SW 1271 (cell line): ENCODE data around the gene FCHO2.

Experiments
- DNase-seq, 2 experiments: peaks; one replicate each; lab custom pipeline; 2025; lab: John Stamatoyannopoulos, UW

The FCHO2 gene

DNA sequence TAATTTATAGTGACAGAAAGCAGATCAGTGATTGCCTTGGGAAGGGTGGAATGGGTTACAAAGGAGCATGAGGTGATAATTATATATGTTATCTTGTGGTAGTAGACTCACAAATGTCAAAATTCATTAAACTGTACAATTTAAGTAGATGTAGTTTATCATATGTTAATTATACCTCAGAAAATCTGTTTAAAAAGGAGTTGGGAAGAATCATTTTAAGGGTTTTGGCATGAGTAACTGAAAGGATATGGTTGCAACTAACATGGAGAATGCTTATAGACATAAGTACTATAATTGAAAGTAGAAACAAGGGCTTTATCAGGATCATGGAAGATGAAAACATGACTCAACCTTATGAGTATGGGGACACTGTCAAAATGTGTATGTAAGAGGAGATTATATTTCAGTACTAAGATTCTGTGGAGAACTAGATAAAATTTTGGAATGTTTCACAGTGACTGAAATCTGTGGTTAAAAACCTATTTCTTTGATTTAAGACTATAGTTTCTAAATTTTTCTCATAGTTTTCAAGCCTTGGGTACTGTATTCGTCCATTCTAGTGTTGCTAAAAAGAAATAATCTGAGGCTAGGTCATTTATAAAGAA, 73.3 kb downstream of the FCHO2 start:
- DNase-seq: no peak

DNA sequence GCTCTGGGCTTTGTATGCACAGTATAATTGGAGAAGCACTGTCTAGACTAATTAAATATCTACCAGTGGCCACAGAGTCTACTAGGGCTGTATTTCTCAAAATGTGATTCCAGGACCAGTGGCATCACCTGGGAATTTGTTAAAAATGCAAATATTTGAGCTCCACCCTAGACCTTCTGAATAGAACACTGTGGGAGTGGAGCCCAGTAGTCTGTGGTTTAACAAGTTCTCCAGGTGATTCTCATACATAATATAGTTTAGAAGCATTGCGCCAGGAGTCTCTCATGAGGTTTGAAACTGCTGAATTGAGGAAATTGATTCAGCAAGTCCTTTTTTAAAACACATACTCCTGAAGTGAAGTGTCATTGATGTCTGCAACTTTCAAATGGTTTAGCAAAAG, 74.7 kb downstream of the FCHO2 start:
- DNase-seq: no peak

DNA sequence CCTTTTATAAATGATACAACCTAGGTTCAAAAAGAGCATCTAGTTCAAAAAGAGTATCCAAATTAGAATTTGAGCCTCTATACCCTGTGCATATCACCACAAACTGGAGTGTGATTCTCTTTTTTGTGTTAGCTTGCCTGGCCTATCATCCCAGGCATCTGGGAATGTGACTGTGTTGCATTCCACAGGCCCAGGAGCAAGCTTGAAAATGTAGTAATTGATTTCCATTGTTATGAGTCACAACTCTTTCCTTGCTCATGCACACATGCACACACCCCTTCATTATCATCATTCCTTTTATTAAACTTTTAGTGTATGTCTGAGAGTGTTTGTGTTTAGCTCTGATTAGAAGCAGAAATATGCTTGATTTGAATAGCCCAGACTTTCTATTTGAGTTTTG, 75.2 kb downstream of the FCHO2 start:
- DNase-seq: peak; percentile 57 to 78

DNA sequence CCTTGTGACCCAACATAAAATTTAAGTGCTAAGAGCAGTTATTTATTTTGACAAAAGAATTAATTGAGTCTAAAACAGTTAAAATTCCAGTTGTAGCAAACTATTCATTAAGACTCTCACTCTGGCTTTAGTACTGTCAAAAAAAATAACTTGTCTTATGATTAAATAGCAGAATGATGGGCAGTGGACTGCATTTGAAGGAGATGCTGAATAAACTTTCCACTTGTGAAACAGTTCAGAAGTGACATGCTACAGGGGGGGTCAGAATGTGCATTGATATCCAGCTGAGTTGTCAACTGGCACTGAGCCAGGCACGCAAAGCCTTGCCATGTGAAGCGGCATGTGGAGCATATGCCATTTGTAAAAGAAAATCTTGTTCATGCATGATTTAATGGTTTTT, 76.0 kb downstream of the FCHO2 start:
- DNase-seq: no peak

DNA sequence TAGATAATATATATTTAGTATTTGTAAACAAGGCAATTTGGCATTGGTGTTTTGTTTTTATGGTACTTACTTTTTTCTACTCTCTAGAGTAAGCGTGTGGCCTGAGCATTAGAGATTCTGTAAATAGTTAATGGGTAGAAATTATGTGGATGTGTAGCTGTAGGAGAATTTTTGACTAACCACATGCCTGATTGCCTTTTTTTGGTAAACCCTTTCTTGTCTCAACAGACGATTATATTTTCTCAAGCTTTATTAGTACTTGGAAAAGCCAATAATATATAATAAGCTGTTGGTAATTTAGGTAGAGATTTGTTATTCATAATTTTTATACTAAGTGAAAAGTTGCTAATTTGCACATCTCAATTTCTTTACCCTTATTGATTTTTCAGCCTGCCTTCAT, 76.8 kb downstream of the FCHO2 start:
- DNase-seq: no peak

DNA sequence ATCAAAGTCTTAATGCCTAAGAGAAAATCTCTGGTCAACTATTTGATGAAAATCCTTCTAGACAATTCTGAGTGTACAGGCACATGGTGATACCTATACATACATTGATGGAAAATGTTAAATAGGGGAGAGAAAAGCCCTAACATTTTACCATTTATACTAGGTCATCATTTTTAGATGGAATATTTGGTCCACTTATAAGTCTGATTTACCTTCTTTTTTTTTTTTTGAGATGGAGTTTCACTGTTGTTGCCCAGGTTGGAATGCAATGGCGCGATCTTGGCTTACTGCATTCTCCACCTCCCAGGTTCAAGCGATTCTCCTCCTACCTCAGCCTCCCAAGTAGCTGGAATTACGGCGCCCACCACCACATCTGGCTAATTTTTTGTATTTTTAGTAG, 81.7 kb downstream of the FCHO2 start:
- no peak for DNase-seq

DNA sequence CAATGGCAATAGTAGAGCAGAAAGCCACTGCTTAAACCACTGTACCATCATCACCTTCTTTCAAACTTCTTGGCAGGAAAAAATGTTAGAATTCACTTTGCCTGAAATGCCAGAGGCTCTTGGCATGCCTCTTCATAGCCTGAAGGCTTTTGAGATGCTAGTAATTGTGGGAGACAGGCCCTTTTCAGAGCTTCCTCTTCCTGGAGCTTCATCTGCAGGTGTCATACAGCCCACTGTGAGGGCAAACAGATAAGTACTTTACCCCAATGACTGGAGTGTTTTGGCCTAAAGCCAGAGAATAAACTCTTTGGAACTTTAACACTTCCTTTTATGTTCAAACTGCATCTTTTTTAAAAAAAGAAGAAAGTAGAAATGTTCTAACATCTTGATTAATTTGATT, 83.2 kb downstream of the FCHO2 start:
- peak in 1 of 2 experiments; percentile 43 for DNase-seq

DNA sequence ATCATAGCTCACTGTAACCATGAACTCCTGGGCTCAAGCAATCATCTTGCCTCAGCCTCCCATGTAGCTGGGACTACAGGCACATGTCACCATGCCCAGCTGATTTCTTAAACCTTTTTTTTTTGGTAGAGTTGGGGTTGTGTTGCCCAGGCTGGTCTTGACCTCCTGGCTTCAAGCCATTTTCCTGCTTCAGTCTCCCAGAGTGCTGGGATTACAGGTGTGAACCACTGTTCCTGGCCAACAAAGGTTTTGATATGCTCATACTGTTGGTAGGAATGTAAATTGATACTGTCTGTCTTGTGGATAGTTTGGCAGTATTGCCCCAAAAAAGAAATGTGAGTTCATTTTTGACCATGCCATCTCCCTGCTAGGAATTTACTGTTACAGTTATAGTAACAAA, 87.2 kb downstream of the FCHO2 start:
- DNase-seq: no peak

DNA sequence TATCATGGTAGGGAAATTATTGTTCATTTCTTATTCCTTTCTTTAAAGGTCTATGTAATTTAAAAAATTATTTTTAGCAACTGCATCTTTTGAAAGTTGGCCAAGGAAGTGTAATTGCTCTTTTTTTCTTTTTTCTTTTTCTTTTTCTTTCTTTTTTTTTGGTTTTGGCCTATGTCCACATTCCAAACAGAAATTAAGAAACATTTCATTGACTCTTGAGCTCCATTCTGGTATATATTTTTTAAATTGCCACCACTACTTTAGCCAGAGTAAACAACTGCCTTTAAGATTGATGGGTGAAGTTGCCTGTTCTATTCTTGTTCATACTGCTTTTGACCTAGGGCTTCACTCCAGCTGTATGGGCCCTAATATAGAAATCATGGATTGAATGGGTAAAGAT, 88.7 kb downstream of the FCHO2 start:
- no peak for DNase-seq

DNA sequence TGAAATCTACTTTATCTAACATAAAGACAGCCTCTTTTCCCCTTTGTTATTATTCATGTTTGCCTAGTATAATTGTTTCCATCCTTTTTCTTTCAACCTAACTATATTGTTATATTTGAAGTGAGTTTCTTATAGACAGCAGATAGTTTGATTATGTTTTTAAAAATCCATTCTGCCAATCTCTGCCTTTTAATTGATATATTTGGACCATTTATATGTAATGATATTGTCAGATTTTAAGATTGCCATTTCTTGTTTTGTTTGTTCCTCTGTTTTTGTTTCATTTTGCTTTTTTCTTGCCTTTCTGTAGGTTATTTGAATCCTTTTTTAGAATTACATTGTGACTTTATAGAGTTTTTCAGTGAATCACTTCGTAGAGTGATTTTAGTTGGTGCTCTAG, 89.8 kb downstream of the FCHO2 start:
- DNase-seq: no peak

DNA sequence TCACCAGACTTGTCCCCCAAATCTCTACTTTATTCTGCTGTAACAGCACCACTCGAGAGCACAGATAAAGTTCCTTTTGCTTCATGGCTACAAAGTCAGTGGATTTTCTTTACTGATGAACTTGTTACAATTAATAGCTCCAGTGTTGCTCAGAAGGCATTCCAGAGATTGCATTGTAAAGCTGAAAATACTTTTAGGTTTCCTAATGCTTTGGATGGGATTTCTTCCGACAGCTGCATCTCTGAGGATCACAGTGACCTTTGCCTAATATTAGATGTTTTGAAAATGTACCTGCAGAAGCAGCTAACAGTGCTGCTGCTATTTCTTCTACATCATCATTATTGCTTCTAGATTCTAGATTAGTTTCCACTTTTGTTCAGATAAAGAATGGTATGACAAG, 105.8 kb downstream of the FCHO2 start:
- DNase-seq: no peak

DNA sequence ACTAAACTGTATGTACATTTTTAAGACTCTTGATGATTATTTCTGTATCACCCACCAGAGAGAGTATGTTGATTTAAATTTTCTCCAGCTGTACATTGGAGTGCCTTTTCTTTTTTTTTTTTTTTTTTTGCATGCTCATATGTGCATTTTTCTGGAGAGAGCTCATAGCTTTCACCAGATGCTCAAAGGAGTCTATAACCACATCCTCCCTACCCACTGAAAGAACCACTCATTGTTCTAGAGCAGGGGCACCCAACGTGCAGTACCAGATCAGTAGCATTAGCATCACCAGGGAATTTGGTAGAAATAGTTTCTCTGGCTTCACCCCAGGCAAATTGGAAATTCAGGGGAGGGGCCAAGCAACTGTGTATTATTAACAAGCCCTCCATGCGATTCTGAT, 110.6 kb downstream of the FCHO2 start:
- DNase-seq: peak in 1 of 2 experiments; percentile 15

DNA sequence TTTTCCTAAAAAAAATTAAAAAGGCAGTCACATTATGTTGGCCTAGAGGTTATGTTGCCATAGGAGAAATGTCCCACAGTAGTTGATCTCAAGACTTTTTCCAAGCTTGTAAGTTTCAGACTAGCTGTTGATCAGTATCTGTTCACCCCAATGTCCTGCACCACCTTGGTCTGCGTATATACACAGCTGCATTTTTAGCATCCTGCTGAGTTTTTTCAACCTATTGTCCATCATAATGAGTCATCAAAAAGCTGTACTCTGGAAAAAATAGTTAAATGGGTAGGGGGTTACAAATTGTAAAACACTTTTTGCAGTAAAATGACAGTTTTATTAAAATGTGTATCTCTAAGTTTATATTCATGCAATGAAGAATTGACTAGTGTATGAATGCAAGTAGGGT, 111.4 kb downstream of the FCHO2 start:
- DNase-seq: no peak

DNA sequence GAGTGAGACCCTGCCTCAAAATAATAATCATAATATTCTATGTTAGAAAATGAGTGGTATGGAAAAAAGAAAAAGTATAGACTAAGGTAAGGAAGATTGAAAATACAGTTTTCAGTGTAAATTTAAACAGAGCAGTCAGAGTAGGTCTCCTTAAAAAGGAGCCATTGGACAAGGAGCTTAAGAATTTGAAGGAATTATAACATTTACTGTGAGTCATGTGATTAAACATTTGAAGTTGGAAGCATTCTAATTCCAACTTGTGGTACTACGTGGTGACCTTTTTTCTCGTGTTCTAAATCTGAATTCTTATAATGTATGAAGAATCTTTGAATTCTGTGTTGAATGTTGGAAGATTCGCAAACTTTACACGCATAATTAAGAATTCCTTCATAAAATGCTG, 125.3 kb downstream of the FCHO2 start:
- no peak for DNase-seq

DNA sequence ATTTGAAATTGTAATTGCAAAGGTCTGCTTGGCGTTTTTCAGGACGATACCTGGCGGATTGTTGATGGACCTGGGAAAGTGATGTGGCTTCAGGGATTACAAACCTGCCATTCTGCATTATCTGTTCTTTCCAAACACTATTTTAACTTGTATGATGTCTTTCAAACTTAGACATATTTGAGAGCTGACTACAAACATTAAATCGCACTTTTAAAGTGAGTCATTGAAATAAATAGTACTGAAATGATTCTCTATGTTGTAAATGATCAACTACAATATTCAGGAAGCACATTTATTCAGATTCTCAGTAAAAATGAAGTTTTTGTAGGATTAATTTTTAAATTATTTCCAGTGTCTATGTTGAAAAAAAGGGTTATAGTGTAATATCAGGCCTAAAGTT, 132.2 kb downstream of the FCHO2 start:
- DNase-seq: no peak

DNA sequence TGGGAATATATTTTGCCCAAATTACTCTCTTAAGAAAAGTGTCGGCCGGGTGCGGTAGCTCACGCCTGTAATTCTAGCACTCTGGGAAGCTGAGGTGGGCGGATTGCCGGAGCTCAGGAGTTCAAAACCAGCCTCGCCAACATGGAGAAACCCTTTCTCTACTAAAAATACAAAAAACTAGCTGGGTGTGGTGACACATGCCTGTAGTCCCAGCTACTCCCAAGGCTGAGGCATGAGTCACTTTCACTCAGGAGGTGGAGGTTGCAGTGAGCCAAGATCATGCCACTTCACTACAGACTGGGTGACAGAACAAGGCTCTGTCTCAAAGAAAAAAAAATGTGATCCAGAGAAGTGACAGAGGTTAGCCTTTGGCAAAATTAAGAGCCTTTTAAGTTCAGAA, 138.1 kb downstream of the FCHO2 start:
- DNase-seq: peak; percentile 59 to 76

DNA sequence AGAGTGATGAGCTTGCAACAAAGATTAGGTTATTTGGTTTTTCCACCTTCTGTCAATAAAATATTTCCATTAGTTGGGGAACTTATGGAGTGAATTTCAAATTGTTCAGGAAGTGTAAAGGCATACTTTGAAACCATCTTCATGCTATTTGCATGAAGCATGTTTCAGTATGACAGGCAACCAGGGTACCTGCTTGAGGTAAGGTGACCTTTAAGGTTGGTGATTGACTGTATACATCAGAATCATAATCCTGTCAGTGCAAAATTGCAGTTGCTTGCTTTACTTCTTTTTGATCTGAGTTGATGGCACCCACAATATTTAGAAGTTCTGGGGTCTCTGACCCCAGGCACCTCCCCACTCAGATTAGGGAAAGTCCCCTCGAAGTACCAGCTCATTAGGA, 138.6 kb downstream of the FCHO2 start:
- DNase-seq: no peak

DNA sequence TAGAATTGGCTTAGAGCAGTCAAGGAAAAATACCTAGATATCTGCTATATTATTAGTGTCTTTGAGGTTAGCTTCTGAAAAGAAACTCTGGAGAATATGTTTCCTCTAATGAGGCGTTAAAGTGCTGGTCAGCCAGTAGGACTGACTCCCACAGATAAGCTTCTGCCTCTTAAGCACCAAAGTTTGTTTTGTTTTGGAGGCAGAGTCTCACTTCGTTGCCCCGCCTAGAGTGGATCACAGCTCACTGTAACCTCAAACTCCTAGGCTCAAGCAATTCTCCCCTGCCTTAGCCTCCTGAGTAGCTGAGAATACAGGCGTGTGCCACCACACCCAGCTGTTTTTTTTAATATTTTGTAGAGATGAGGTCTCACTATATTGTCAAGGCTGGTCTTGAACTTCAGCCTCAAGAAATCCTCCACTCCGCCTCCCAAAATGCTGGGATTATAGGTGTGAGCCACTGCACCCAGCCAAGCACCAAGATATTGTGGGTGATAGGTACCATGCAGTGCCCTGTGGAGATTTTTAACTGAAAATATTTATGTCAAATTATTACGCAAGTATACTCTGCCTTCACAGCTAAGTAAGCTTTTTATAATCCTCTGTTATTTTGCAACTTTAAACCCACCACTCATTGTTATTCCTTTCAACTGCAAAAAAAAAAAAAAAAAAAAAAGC, 139.9 kb downstream of the FCHO2 start:
- DNase-seq: no peak

DNA sequence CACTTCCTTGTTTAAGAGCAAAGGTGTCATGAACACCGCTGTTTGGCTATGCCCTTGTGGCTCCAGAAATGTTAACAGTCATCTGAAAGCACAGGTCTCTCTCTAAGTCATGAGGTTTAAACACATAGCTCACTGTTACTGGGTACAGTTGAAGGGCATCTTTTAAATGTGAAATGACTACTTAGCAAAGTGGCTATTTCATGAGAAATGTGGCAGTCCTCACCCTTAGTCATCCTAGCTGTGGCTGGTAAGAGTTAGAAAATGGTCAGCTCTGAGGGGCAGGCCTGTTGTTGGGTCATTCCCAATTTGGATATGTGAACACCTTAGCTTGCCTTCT, 140.4 kb downstream of the FCHO2 start:
- no peak for DNase-seq

DNA sequence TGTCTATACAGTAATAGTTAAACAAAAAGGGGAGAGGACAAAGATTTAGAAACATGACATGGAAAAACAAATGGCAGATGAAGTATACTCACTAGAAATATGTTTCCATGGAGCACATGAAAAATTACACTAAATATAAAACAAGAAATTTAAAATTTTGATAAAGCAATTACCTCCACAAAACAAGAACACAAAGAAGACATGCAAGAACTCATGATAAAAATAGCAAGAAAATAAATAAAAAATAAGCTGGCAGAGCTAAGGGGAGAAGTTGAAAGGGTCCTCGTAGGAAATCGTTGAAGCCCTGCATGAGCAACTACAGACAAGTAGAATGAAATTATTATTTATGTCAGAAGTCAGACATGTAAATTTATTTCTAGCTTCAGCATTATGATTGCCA, 141.9 kb downstream of the FCHO2 start:
- DNase-seq: no peak

DNA sequence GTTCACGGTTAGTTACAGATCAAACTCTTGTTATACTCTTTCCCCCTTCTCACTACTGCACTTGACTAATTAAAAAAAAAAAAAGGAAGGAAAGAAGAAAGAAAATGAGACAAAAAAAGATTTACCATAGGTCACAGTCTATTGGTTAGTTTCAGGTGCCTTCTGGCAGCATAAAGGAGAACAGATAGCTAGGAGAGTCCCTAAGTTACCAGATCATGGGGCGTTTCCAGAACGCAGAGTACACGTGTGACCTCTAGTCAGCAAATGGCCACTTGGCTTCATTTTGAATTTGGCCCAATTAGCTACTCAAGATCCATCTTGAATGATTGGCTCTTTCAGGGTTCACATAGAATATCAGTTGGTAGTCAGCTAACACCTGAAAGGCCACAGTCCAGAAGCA, 144.3 kb downstream of the FCHO2 start:
- no peak for DNase-seq

DNA sequence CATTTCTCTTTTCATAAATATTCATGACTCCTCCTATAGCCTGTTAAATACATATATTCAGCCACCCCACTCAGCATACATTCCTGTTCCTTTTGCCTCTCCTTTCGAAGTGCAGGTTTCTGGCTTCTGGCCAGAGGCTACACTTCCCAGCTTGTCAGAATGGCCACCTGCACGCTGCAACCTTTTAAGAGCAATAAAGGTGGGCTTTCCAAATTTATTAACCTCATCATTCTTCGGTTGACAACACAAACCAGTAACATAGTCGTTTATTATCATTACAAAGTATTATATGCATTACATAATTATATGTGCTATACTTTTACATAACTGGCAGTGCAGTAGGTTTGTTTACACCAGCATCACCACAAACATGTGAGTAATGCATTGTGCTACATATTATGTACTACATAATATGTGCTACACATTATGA, 148.0 kb downstream of the FCHO2 start:
- no peak for DNase-seq

DNA sequence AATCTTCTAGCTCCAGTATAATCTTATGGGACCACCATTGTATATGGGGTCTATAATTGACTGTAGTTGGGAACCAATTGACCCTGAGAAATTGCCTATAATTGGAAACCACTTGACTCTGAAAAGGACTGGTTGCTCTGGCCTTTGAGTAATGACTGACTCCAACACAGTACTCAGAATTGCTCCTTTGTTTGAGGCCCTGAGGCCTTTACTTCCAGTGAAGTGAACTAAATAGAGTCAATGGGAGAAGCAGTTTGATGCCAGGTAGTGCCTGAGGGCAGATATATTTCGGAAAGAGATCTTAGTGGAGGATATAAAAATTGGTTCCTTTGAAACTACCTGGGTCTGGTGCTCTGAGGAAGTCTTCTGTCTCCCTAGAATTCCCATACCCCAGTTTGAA, 148.5 kb downstream of the FCHO2 start:
- no peak for DNase-seq

DNA sequence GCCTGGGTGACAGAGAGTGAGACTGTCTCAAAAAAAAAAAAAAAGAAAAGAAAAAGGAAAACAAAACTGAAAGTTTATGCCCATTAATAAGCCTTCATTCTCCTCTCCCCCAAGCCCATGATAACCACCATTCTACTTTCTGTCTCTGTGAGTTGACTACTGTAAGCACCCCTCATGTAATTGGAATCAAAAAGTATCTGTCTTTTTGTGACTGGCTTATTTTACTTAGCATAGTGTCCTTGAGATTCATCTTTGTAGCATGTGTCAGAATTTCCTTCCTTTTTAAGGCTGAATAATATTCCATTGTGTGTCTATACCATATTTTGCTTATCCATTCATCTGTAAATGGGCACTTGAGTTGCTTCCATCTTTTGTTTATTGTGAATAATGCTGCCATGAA, 150.5 kb downstream of the FCHO2 start:
- DNase-seq: no peak
